ENCODE data around the gene TOR2A. TPM values are rescaled to one million over a fixed set of nuclear protein-coding genes. Genes with fewer than 3 reads are reported as not detected.

TOR2A gene
- total RNA-seq, 1 donor from 2014 or later = 6.4 TPM

DNA sequence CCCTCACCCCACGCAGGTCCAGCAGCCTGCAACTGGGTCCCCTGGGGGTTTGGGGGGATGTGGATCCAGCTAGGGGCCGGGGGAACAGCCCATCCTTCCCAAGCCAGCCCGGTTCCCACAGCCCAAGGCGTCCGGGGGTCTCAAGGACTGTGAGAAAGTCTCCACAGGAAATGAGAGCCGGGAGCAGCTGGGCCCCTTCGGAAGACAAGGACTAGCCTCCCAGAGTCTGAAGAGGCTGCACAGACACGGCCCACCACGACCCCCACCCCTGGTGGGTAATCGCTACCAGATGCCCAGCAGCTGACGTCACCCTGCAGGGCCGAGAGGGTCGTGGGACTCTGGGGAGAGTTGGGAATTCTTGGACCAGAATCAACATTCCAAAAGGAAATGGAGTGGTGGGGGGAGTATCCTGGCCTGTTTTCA, 32.8 kb upstream of the TOR2A start:
- Mint-ChIP-seq H3K4me1 (ENCODE audit: low read depth) (peaks cover 67% of the 10 kb centered on the region), H3K36me3 (ENCODE audit: low read depth) (peaks cover 5% of the 10 kb centered on the region), H3K9me3 (ENCODE audit: low read depth) (no peaks in the 10 kb centered on the region), H3K4me3 (ENCODE audit: unreplicated experiment) (peak overlapping the region; percentile 33), H3K27ac (ENCODE audit: unreplicated experiment) (peak overlapping the region; percentile 98), H3K27me3 (ENCODE audit: low read depth) (no peaks in the 10 kb centered on the region)
- no peak for TF ChIP-seq CTCF (IDR thresholded peaks at IDR 0.05)
- DNase-seq (ENCODE audit: low spot score) = no peak

- Mint-ChIP-seq H3K4me1 (ENCODE audit: low read depth) (peaks cover 72% of the 10 kb centered on the region), H3K27me3 (ENCODE audit: low read depth) (no peaks in the 10 kb centered on the region), H3K4me3 (ENCODE audit: unreplicated experiment) (peak overlapping the region; percentile 33), H3K36me3 (ENCODE audit: low read depth) (peaks cover 5% of the 10 kb centered on the region), H3K27ac (ENCODE audit: unreplicated experiment) (peak overlapping the region; percentile 98), H3K9me3 (ENCODE audit: low read depth) (no peaks in the 10 kb centered on the region)
- DNase-seq (ENCODE audit: low spot score) = no peak
- no peak for TF ChIP-seq CTCF (IDR thresholded peaks at IDR 0.05)
Measured at GRCh38 chr9:127767410-127767809, 32.3 kb upstream of the TOR2A start.

DNA sequence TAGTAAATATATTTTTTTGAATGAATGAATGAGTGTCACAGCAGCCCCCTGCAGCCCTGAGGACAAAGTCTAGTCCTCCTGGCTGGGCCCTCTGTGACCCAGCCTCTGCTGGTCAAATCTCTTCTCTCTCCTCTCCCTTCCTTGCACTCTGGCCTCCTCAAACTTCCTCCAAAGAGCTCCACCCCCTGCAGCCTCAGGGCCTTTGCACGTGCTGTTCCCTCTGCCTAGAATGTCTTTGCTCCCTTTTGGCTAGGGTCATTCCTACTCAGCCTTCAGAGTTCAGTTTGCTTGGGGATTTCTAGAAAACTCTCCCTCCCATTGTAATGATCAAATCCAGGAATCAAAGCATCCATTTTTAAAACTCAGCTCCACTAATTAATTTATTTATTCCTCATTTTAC, 30.3 kb upstream of the TOR2A start:
- Mint-ChIP-seq H3K27ac (ENCODE audit: unreplicated experiment) (no peak overlapping the region), H3K4me3 (ENCODE audit: unreplicated experiment) (no peak overlapping the region), H3K36me3 (ENCODE audit: low read depth) (peaks cover 5% of the 10 kb centered on the region), H3K4me1 (ENCODE audit: low read depth) (peaks cover 64% of the 10 kb centered on the region), H3K27me3 (ENCODE audit: low read depth) (no peaks in the 10 kb centered on the region), H3K9me3 (ENCODE audit: low read depth) (no peaks in the 10 kb centered on the region)
- no peak for TF ChIP-seq CTCF (IDR thresholded peaks at IDR 0.05)
- DNase-seq (ENCODE audit: low spot score) = no peak

DNA sequence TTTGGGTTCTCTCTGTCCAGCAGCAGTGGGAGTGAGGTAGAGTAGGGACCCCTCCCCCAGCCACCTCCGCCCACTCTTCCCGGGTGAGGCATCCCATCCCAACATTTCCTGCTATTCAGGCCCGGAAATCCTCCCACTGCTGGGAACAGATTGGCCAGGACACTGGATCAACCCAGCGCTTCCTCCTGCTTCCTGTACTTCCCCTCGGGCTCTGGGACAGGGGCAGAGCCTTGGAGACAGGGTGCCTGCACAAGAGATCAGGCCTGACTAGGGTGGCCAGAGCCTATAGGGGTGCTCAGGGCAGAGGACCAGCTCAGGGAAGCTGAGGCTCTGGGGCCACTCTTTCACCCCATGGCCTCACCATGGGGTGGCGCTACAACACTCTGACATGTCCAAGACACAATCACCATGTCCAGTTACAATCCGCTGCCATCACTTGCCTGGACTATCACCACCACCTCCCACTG, 28.9 kb upstream of the TOR2A start:
- no peaks in the 10 kb centered on the region for H3K9me3 Mint-ChIP-seq (ENCODE audit: low read depth)
- TF ChIP-seq CTCF (IDR thresholded peaks at IDR 0.05) = peak; percentile 63
- H3K4me3 Mint-ChIP-seq (ENCODE audit: unreplicated experiment) = no peak overlapping the region
- H3K36me3 Mint-ChIP-seq (ENCODE audit: low read depth) = peaks cover 5% of the 10 kb centered on the region
- peak overlapping the region; percentile 17 for H3K27ac Mint-ChIP-seq (ENCODE audit: unreplicated experiment)
- H3K27me3 Mint-ChIP-seq (ENCODE audit: low read depth) = no peaks in the 10 kb centered on the region
- DNase-seq (ENCODE audit: low spot score) = no peak
- peaks cover 53% of the 10 kb centered on the region for H3K4me1 Mint-ChIP-seq (ENCODE audit: low read depth)

- peaks cover 45% of the 10 kb centered on the region for H3K4me1 Mint-ChIP-seq (ENCODE audit: low read depth)
- H3K27me3 Mint-ChIP-seq (ENCODE audit: low read depth) = no peaks in the 10 kb centered on the region
- no peak overlapping the region for H3K27ac Mint-ChIP-seq (ENCODE audit: unreplicated experiment)
- no peaks in the 10 kb centered on the region for H3K9me3 Mint-ChIP-seq (ENCODE audit: low read depth)
- no peak for DNase-seq (ENCODE audit: low spot score)
- H3K4me3 Mint-ChIP-seq (ENCODE audit: unreplicated experiment) = no peak overlapping the region
- H3K36me3 Mint-ChIP-seq (ENCODE audit: low read depth) = peaks cover 5% of the 10 kb centered on the region
- no peak for TF ChIP-seq CTCF (IDR thresholded peaks at IDR 0.05)
Measured at GRCh38 chr9:127762111-127762676, 27.1 kb upstream of the TOR2A start.
